Suprapubic skin (tissue), 4 donors: Measurements from ENCODE around the gene OR2H1. TPM values are rescaled to one million over a fixed set of nuclear protein-coding genes. Genes with fewer than 3 reads are reported as not detected.
"Not testable (repeated sequence)": the region's sequence is repeated elsewhere in the genome, so short reads cannot be mapped to it uniquely, and the experiment has no call there.

ENCODE experiments used
- DNase-seq, 2 donors: peaks; one replicate each; pipeline ENCODE4 v3.0.0-alpha.2; 2019; ENCODE audit warnings: low spot score in 2 of 2
- H3K27ac ChIP-seq: fragments of 200-600 bp; sonication (generic); one replicate; pipeline ENCODE4 v1.5.1; 2019
- H3K27me3 ChIP-seq: fragments of 200-600 bp; sonication (generic); one replicate; pipeline ENCODE4 v1.5.1; 2019
- H3K36me3 ChIP-seq: fragments of 200-600 bp; sonication (generic); one replicate; pipeline ENCODE4 v1.5.1; 2019
- H3K4me1 ChIP-seq: fragments of 200-600 bp; sonication (generic); one replicate; pipeline ENCODE4 v1.5.1; 2019
- H3K4me3 ChIP-seq: fragments of 200-600 bp; sonication (generic); one replicate; pipeline ENCODE4 v1.5.1; 2019; ENCODE audit warnings: mild to moderate bottlenecking
- H3K9me3 ChIP-seq: fragments of 200-600 bp; sonication (generic); one replicate; pipeline ENCODE4 v1.5.1; 2019
- EP300 ChIP-seq: sonication (generic); formaldehyde crosslinking; IDR thresholded peaks from one replicate; pipeline ENCODE4 v1.6.1; 2017; ENCODE audit warnings: antibody characterized with exemption
- POLR2A ChIP-seq, 2 donors: fragments of 450-650 bp; IDR thresholded peaks; one replicate each; pipeline ENCODE4 v1.6.1; 2017; ENCODE audit warnings: antibody characterized with exemption in 2 of 2, mild to moderate bottlenecking in 2 of 2, moderate library complexity in 2 of 2
- POLR2AphosphoS5 ChIP-seq, 3 donors: sonication (generic); formaldehyde crosslinking; IDR thresholded peaks; one replicate each; pipeline ENCODE4 v1.6.1; 2017; ENCODE audit warnings: antibody characterized with exemption in 3 of 3
- WGBS: methylation state at CpG from one replicate; pipeline ENCODE4 v1.1.5; 2018; 5-methylcytosine and 5-hydroxymethylcytosine counted together
- total RNA-seq, 4 donors: library from RNA; depleted of rRNA; stranded (reverse); fragments of >200 nt; gene quantifications; one replicate each; pipeline ENCODE4 v1.1.0, GENCODE V29; 2016
- TF ChIP-seq, protein P1 (sequence below), 2 donors: fragments of 200-600 bp in 1 of 2; fragments of 450-650 bp in 1 of 2; sonication (generic) in 1 of 2; IDR thresholded peaks; one replicate each; pipeline ENCODE4 v1.5.1; 2016 to 2019; ENCODE audit warnings: antibody characterized with exemption in 2 of 2, mild to moderate bottlenecking in 1 of 2, moderate library complexity in 1 of 2

OR2H1 gene
- total RNA-seq, 4 donors from 2014 or later = not detected

DNA sequence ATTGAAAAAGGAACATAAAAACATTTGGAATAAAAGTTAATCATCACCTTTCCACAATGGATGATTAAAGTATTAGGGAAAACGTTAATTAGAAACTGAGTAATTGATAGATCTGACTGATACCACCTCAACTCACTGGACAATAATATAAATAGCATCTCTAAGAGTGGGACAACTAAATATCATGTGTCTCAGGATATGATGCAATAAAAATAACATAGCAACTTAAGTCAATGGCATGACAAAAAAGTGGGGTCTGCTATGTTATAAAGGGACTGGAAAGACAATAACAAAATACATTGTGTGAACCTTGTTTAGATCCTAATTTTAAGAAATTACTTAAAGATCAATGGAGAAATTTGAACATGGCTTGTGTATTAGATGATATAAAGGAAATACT lies 31.9 kb upstream of the OR2H1 start:
- no peak overlapping the region for H3K27ac ChIP-seq
- H3K36me3 ChIP-seq = no peaks in the 10 kb centered on the region
- H3K9me3 ChIP-seq = no peaks in the 10 kb centered on the region
- no peaks in the 10 kb centered on the region for H3K4me1 ChIP-seq
- no peak for TF ChIP-seq EP300
- TF ChIP-seq, protein P1, sequence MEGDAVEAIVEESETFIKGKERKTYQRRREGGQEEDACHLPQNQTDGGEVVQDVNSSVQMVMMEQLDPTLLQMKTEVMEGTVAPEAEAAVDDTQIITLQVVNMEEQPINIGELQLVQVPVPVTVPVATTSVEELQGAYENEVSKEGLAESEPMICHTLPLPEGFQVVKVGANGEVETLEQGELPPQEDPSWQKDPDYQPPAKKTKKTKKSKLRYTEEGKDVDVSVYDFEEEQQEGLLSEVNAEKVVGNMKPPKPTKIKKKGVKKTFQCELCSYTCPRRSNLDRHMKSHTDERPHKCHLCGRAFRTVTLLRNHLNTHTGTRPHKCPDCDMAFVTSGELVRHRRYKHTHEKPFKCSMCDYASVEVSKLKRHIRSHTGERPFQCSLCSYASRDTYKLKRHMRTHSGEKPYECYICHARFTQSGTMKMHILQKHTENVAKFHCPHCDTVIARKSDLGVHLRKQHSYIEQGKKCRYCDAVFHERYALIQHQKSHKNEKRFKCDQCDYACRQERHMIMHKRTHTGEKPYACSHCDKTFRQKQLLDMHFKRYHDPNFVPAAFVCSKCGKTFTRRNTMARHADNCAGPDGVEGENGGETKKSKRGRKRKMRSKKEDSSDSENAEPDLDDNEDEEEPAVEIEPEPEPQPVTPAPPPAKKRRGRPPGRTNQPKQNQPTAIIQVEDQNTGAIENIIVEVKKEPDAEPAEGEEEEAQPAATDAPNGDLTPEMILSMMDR (IDR thresholded peaks at IDR 0.05) = no peak
- no peak for TF ChIP-seq POLR2AphosphoS5 (IDR thresholded peaks at IDR 0.05)
- no peak for TF ChIP-seq POLR2A (IDR thresholded peaks at IDR 0.05)
- H3K27me3 ChIP-seq = peaks cover 4% of the 10 kb centered on the region
- WGBS = 61% methylated on average over 1 of the region's 1 CpG
- H3K4me3 ChIP-seq = no peak overlapping the region
- no peak for DNase-seq

DNA sequence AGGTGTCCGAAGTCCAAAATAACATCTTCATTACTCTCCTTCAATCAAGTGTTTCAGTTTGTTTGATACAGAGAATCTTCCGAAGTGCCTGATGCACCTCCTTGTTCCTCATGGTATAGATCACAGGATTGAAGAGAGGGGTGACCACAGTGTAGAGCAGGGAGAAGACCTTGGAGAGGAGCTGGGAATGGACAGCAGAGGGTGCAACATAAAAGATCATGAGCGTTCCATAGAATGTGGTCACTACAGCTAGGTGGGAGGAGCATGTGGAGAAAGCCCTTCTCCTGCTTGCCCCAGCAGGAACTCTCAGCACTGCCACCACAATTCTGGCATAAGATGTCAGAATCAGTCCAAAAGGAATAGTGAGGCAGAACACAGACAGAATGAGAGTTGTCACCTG lies 30.3 kb upstream of the OR2H1 start:
- Histone ChIP-seq H3K4me1 (no peaks in the 10 kb centered on the region), H3K27me3 (peaks cover 4% of the 10 kb centered on the region), H3K9me3 (no peaks in the 10 kb centered on the region), H3K27ac (no peak overlapping the region), H3K36me3 (no peaks in the 10 kb centered on the region), H3K4me3 (no peak overlapping the region)
- WGBS = 93% methylated on average over 3 of the region's 3 CpGs
- TF ChIP-seq POLR2AphosphoS5 (IDR thresholded peaks at IDR 0.05) (no peak), EP300 (no peak), POLR2A (IDR thresholded peaks at IDR 0.05) (no peak)
- TF ChIP-seq, protein P1 (IDR thresholded peaks at IDR 0.05) = no peak
- DNase-seq = no peak

DNA sequence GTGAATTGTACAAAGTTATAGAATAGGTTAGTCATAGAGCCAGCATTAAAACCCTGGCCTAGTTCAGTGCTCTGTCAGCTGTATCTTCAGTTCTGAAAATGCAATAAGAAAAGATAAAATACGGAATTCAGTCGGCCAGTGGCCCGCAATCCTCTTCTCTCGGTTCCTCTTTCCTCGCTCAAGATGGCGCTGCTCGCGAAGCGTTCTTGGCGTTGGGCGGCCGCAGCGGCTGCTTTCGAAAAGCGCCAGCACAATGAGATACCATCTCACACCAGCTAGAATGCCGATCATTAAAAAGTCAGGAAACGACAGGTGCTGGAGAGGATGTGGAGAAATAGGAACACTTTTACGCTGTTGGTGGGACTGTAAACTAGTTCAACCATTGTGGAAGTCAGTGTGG lies 20.2 kb upstream of the OR2H1 start:
- not testable (repeated sequence) for H3K4me3 ChIP-seq, H3K9me3 ChIP-seq, H3K4me1 ChIP-seq, H3K36me3 ChIP-seq, H3K27me3 ChIP-seq, H3K27ac ChIP-seq, DNase-seq
- 61% methylated on average over 18 of the region's 18 CpGs for WGBS

DNA sequence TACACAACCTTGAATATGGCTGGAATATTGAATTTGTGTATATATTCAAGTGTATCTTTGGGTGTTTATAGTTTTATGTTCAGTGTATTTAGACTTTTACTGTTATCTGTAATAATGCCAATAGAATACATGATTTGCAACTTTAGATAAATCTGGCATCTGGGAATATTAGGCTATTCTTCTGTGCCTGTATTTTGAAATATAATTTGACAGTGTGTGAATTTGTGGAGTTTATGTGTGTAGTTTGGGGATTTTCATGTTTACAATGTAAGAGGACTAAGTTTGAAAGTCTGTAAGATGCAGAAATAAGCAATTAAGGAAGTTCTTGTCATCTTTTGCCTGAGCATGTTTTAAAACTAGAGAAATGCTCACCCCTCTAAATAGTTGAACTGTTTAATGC lies 17.9 kb upstream of the OR2H1 start, which contains the start of gene OR10C1:
Gene OR10C1, plus strand, starts transcription at position 301 of the 400 bp plus-strand sequence. CDS start 710 bp downstream, outside the sequence.
- DNase-seq = no peak
- TF ChIP-seq, protein P1 (IDR thresholded peaks at IDR 0.05) = no peak
- TF ChIP-seq POLR2A (IDR thresholded peaks at IDR 0.05) (no peak), EP300 (no peak), POLR2AphosphoS5 (IDR thresholded peaks at IDR 0.05) (no peak)
- H3K9me3 ChIP-seq = no peaks in the 10 kb centered on the region
- no peaks in the 10 kb centered on the region for H3K36me3 ChIP-seq
- no peaks in the 10 kb centered on the region for H3K4me1 ChIP-seq
- no peaks in the 10 kb centered on the region for H3K27me3 ChIP-seq
- no peak within 1 kb of the TSS for H3K4me3 ChIP-seq
- no peak within 1 kb of the TSS for H3K27ac ChIP-seq

DNA sequence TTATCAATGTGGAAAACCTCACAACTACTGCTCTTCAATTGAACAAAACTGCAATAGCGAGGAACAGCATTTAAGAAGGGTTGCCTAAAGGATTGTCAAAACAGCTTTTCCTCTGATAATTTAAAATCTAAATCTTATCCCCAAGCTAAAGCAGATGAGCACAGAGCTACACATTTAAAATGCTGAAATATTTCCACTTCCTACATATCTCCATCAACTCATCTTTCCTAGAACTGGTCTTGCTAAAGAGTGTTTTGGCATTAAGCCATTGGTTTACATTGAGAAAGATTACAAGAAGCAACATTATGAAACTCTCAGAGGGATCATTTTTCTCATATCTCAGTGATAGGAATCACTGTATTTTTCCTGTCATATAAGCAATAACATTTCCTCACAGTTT lies 14.2 kb upstream of the OR2H1 start:
- Histone ChIP-seq H3K27me3 (no peaks in the 10 kb centered on the region), H3K4me1 (no peaks in the 10 kb centered on the region), H3K9me3 (no peaks in the 10 kb centered on the region), H3K27ac (no peak overlapping the region), H3K4me3 (no peak overlapping the region), H3K36me3 (no peaks in the 10 kb centered on the region)
- 76% methylated on average over 1 of the region's 1 CpG for WGBS
- no peak for DNase-seq
- TF ChIP-seq POLR2A (IDR thresholded peaks at IDR 0.05) (no peak), EP300 (no peak)

DNA sequence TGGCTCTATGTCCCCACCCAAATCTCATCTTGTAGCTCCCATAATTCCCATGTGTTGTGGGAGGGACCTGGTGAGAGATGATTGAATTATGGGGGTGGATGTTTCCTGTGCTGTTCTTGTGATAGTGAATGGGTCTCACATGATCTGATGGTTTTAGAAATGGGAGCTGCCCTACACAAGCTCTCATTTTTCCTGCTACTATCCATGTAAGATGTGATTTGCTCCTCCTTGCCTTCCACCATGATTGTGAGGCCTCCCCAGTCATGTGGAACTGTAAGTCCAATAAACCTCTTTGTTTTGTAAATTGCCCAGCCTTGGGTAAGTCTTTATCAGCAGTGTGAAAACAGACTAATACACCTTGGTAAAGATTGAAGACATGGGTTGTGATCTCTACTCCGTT lies 12.9 kb upstream of the OR2H1 start:
- not testable (repeated sequence) for H3K27me3 ChIP-seq, DNase-seq, H3K4me1 ChIP-seq, H3K9me3 ChIP-seq, H3K4me3 ChIP-seq, H3K36me3 ChIP-seq, H3K27ac ChIP-seq
- WGBS = 92% methylated on average over 1 of the region's 1 CpG

DNA sequence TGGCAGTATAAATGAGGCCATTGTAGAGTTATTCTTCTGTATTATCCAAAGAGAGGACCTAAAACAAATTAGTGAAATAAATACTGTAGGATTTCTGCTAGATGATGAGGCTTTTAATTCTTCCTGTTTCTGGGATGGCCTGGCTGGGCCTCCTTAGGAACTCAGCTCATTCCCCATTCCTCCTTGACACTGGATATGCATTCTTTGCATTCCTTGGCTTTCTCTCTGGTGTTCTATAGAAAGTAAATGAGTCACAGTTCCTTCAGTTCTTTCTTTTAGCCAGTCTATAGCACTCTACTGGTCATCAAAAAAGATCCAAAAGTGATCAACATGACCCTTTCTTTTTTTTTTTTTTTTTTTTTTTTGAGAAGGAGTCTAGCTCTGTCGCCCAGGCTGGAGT lies 9.3 kb upstream of the OR2H1 start:
- no peak for DNase-seq

More for the DNA sequence above, 9.3 kb upstream of the OR2H1 start:
- TF ChIP-seq POLR2A (IDR thresholded peaks at IDR 0.05) (no peak), EP300 (no peak)
- TF ChIP-seq, protein P1 (IDR thresholded peaks at IDR 0.05) = no peak
- H3K27me3 ChIP-seq = no peaks in the 10 kb centered on the region
- no peak overlapping the region for H3K4me3 ChIP-seq
- no peaks in the 10 kb centered on the region for H3K9me3 ChIP-seq
- H3K27ac ChIP-seq = no peak overlapping the region
- no peaks in the 10 kb centered on the region for H3K4me1 ChIP-seq
- WGBS = 100% methylated on average over 1 of the region's 1 CpG
- no peaks in the 10 kb centered on the region for H3K36me3 ChIP-seq
